RWPE2 (cell line): ENCODE data around the gene PLGRKT.

Source experiments
- ATAC-seq: fragments of 200-7000 bp; cut with Tn5 transposase; 3 replicates; pipeline ENCODE4 v1.9.1; 2021; ENCODE audit warnings: low read depth
- DNase-seq: peaks from one replicate; pipeline ENCODE4 v3.0.0-alpha.2; 2020; ENCODE audit warnings: low spot score
- H3K27ac ChIP-seq: fragments of 450-650 bp; 2 replicates; pipeline ENCODE4 v1.5.1; 2017; ENCODE audit warnings: mild to moderate bottlenecking; ENCODE audit not compliant: poor library complexity, severe bottlenecking
- H3K27me3 ChIP-seq: fragments of 250-450 bp; sonication (Bioruptor Pico); 2 replicates; pipeline ENCODE4 v1.5.1; 2021; ENCODE audit warnings: mild to moderate bottlenecking, moderate library complexity; ENCODE audit not compliant: insufficient read depth, poor library complexity, severe bottlenecking
- H3K36me3 ChIP-seq: fragments of 250-450 bp; sonication (Bioruptor Pico); 2 replicates; pipeline ENCODE4 v1.5.1; 2020; ENCODE audit warnings: low read depth, mild to moderate bottlenecking, moderate library complexity
- H3K4me1 ChIP-seq: fragments of 250-450 bp; sonication (Bioruptor Pico); 2 replicates; pipeline ENCODE4 v1.5.1; 2021; ENCODE audit warnings: mild to moderate bottlenecking, moderate library complexity; ENCODE audit not compliant: insufficient read depth, poor library complexity, severe bottlenecking
- H3K4me3 ChIP-seq: fragments of 250-450 bp; sonication (Bioruptor Pico); 2 replicates; pipeline ENCODE4 v1.5.1; 2021; ENCODE audit warnings: mild to moderate bottlenecking, moderate library complexity; ENCODE audit not compliant: severe bottlenecking
- H3K9me3 ChIP-seq: fragments of 250-450 bp; sonication (Bioruptor Pico); 2 replicates; pipeline ENCODE4 v1.5.1; 2021; ENCODE audit warnings: mild to moderate bottlenecking, moderate library complexity; ENCODE audit not compliant: severe bottlenecking
- CTCF ChIP-seq: fragments of 450-650 bp; IDR thresholded peaks from one replicate; pipeline ENCODE4 v1.5.1; 2017; ENCODE audit warnings: mild to moderate bottlenecking, moderate library complexity; ENCODE audit not compliant: poor library complexity, severe bottlenecking

PLGRKT gene

GRCh38 chr9:5430912-5431311 is 6.8 kb downstream of the PLGRKT start:
- Histone ChIP-seq H3K27me3 (no peaks in the 10 kb centered on the region), H3K4me3 (no peak overlapping the region), H3K9me3 (no peaks in the 10 kb centered on the region), H3K4me1 (no peaks in the 10 kb centered on the region), H3K36me3 (peaks cover 20% of the 10 kb centered on the region), H3K27ac (no peak overlapping the region)
- TF ChIP-seq CTCF = no peak
- ATAC-seq (no peak), DNase-seq (no peak)

GRCh38 chr9:5429873-5430564 is 7.7 kb downstream of the PLGRKT start:
- DNase-seq (no peak), ATAC-seq (no peak)
- H3K27ac ChIP-seq = no peak overlapping the region
- no peak overlapping the region for H3K4me3 ChIP-seq
- no peaks in the 10 kb centered on the region for H3K4me1 ChIP-seq
- H3K9me3 ChIP-seq = no peaks in the 10 kb centered on the region
- no peak for TF ChIP-seq CTCF
- peaks cover 13% of the 10 kb centered on the region for H3K36me3 ChIP-seq
- no peaks in the 10 kb centered on the region for H3K27me3 ChIP-seq

GRCh38 chr9:5428794-5429528 is 8.8 kb downstream of the PLGRKT start:
- H3K36me3 ChIP-seq = peaks cover 13% of the 10 kb centered on the region
- H3K9me3 ChIP-seq = no peaks in the 10 kb centered on the region
- no peaks in the 10 kb centered on the region for H3K4me1 ChIP-seq
- H3K4me3 ChIP-seq = no peak overlapping the region
- H3K27me3 ChIP-seq = no peaks in the 10 kb centered on the region
- ATAC-seq (no peak), DNase-seq (no peak)
- H3K27ac ChIP-seq = no peak overlapping the region
- no peak for TF ChIP-seq CTCF

GRCh38 chr9:5428172-5428571 is 9.6 kb downstream of the PLGRKT start:
- DNase-seq (no peak), ATAC-seq (no peak)
- no peaks in the 10 kb centered on the region for H3K27me3 ChIP-seq
- H3K4me3 ChIP-seq = no peak overlapping the region
- H3K4me1 ChIP-seq = no peaks in the 10 kb centered on the region
- TF ChIP-seq CTCF = no peak
- H3K36me3 ChIP-seq = peaks cover 13% of the 10 kb centered on the region
- no peak overlapping the region for H3K27ac ChIP-seq
- H3K9me3 ChIP-seq = no peaks in the 10 kb centered on the region

GRCh38 chr9:5427005-5427404 is 10.7 kb downstream of the PLGRKT start:
- H3K27ac ChIP-seq = no peak overlapping the region
- H3K4me3 ChIP-seq = no peak overlapping the region
- no peak for TF ChIP-seq CTCF
- H3K9me3 ChIP-seq = no peaks in the 10 kb centered on the region
- ATAC-seq = no peak
- DNase-seq = no peak
- H3K36me3 ChIP-seq = peaks cover 11% of the 10 kb centered on the region
- no peaks in the 10 kb centered on the region for H3K27me3 ChIP-seq
- no peaks in the 10 kb centered on the region for H3K4me1 ChIP-seq
